ENCODE results near the gene SORCS1. TPM values are rescaled to one million over a fixed set of nuclear protein-coding genes. Genes with fewer than 3 reads are reported as not detected.

SORCS1 gene
- total and polyA plus RNA-seq, 2 experiments from 2014 or later: 45.6 to 73.0 TPM

DNA sequence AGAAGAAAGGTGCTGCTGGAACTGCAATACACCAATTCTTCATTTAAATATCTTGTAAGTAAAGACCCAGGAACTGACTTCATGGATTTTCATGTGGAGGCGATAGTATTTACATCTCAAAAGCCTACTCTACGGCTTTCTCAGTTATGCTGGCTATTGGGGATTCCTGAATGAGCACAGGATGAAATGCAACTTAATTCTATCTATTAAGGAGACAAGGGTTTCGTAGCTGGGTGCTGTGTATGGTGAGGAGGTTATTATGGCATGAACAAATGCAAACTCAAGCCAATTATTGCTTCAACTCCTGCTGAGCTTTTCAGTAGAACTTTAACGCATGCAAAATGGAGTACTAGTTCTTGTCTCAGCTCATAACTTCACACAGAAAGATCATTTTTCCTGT, 251.2 kb downstream of the SORCS1 start:
- Histone ChIP-seq H3K36me3 (no peaks in the 10 kb centered on the region), H3K27ac (no peak overlapping the region), H3K9me3 (ENCODE audit: low read depth) (no peaks in the 10 kb centered on the region), H3K27me3 (no peaks in the 10 kb centered on the region), H3K4me3 (no peak overlapping the region), H3K4me1 (ENCODE audit: low read depth) (peaks cover 47% of the 10 kb centered on the region)
- no peak for DNase-seq (ENCODE audit: low read depth in 1 of 2, low spot score in 1 of 2)
- no peak for TF ChIP-seq CTCF (IDR thresholded peaks at IDR 0.05; ENCODE audit: low read depth, low read length)

GRCh38 chr10:106911096-106911495, 253.4 kb downstream of the SORCS1 start:
- Histone ChIP-seq H3K4me1 (ENCODE audit: low read depth) (peaks cover 39% of the 10 kb centered on the region), H3K36me3 (no peaks in the 10 kb centered on the region), H3K27ac (peak overlapping the region; percentile 53)

GRCh38 chr10:106910666-106911065, 253.8 kb downstream of the SORCS1 start:
- no peak for TF ChIP-seq CTCF (IDR thresholded peaks at IDR 0.05; ENCODE audit: low read depth, low read length)
- no peaks in the 10 kb centered on the region for H3K9me3 ChIP-seq (ENCODE audit: low read depth)
- DNase-seq (ENCODE audit: low read depth in 1 of 2, low spot score in 1 of 2): no peak
- no peaks in the 10 kb centered on the region for H3K27me3 ChIP-seq
- peak overlapping the region; percentile 53 for H3K27ac ChIP-seq
- peaks cover 39% of the 10 kb centered on the region for H3K4me1 ChIP-seq (ENCODE audit: low read depth)
- H3K36me3 ChIP-seq: no peaks in the 10 kb centered on the region
- H3K4me3 ChIP-seq: no peak overlapping the region

More at GRCh38 chr10:106911096-106911495, 253.4 kb downstream of the SORCS1 start:
- H3K4me3 ChIP-seq: no peak overlapping the region
- no peaks in the 10 kb centered on the region for H3K9me3 ChIP-seq (ENCODE audit: low read depth)
- H3K27me3 ChIP-seq: no peaks in the 10 kb centered on the region
- no peak for DNase-seq (ENCODE audit: low read depth in 1 of 2, low spot score in 1 of 2)
- TF ChIP-seq CTCF (IDR thresholded peaks at IDR 0.05; ENCODE audit: low read depth, low read length): no peak

DNA sequence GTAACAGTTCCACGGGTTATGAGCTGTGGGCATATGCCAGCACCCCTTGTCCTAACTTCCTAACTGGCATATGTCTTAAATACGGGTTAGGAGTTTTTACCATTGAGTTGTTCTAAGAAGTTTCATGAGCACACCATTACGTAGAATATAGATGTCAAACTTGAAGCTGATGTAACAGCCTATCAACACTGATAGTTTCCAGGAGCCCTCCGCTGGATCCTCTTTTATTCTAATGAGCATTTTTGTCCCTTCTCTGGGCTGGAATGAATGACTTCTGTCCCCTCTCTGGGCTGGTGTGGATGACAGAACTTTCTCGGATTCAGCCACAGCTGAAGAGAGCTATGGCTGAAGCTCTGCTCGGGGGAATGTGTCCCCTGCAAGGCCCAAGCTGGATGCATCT, 256.3 kb downstream of the SORCS1 start:
- Histone ChIP-seq H3K4me1 (ENCODE audit: low read depth) (peaks cover 20% of the 10 kb centered on the region), H3K27ac (no peak overlapping the region), H3K9me3 (ENCODE audit: low read depth) (no peaks in the 10 kb centered on the region), H3K27me3 (no peaks in the 10 kb centered on the region), H3K4me3 (no peak overlapping the region), H3K36me3 (no peaks in the 10 kb centered on the region)
- no peak for DNase-seq (ENCODE audit: low read depth in 1 of 2, low spot score in 1 of 2)
- no peak for TF ChIP-seq CTCF (IDR thresholded peaks at IDR 0.05; ENCODE audit: low read depth, low read length)

- H3K9me3 ChIP-seq (ENCODE audit: low read depth): no peaks in the 10 kb centered on the region
- H3K27ac ChIP-seq: no peak overlapping the region
- DNase-seq (ENCODE audit: low read depth in 1 of 2, low spot score in 1 of 2): no peak
- H3K27me3 ChIP-seq: no peaks in the 10 kb centered on the region
- no peaks in the 10 kb centered on the region for H3K36me3 ChIP-seq
- H3K4me1 ChIP-seq (ENCODE audit: low read depth): peaks cover 18% of the 10 kb centered on the region
- TF ChIP-seq CTCF (IDR thresholded peaks at IDR 0.05; ENCODE audit: low read depth, low read length): no peak
- no peak overlapping the region for H3K4me3 ChIP-seq
These were observed 260.3 kb downstream of the SORCS1 start for GRCh38 chr10:106904209-106904608.

- no peak for TF ChIP-seq CTCF (IDR thresholded peaks at IDR 0.05; ENCODE audit: low read depth, low read length)
- no peak overlapping the region for H3K4me3 ChIP-seq
- no peaks in the 10 kb centered on the region for H3K9me3 ChIP-seq (ENCODE audit: low read depth)
- H3K27ac ChIP-seq: no peak overlapping the region
- no peak for DNase-seq (ENCODE audit: low read depth in 1 of 2, low spot score in 1 of 2)
- H3K4me1 ChIP-seq (ENCODE audit: low read depth): peaks cover 13% of the 10 kb centered on the region
- no peaks in the 10 kb centered on the region for H3K27me3 ChIP-seq
- H3K36me3 ChIP-seq: no peaks in the 10 kb centered on the region
These were observed 261.3 kb downstream of the SORCS1 start for GRCh38 chr10:106903180-106903579.
